HG03175 (cell line): Measurements from ENCODE around the gene LRRC56.
"Not testable (repeated sequence)": the region's sequence is repeated elsewhere in the genome, so short reads cannot be mapped to it uniquely, and the experiment has no call there.

Experiments
- ATAC-seq: cut with Tn5 transposase; IDR thresholded peaks from one replicate; pipeline ENCODE4 v1.9.1; 2021; ENCODE audit warnings: mild to moderate bottlenecking, moderate library complexity; ENCODE audit not compliant: unreplicated experiment

Gene LRRC56

DNA sequence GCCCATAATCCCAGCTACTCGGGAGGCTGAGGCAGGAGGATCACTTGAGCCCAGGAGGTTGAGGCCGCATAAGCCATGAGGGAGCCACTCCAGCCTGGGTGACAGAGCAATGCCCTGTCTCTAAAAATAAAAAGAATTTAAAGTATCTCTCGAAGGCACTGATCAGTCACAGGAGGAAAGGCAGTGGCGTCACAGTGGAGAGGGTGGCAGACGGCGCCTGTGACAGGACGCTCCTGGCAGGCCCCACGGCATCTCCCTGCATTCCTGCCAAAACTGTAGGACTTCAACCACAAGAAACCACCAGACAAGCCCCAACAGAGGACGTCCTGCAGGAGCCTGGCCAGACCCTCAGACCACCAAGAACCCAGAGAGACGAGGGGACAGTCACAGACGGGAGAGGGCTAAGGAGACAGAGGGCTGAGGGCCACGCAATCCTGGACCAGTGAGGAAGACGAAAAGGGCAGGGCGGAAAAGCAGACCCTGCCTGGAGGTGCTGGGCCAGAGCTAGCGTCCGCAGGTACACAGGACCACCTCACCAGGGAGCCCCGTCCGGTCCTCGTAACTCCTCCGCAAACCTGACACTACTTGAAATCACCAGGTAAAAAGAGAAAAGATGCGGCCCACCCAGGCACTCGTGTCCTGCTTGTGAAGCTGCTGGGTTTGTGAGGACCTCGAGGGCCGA, 36.2 kb upstream of the LRRC56 start:
- no peak for ATAC-seq

DNA sequence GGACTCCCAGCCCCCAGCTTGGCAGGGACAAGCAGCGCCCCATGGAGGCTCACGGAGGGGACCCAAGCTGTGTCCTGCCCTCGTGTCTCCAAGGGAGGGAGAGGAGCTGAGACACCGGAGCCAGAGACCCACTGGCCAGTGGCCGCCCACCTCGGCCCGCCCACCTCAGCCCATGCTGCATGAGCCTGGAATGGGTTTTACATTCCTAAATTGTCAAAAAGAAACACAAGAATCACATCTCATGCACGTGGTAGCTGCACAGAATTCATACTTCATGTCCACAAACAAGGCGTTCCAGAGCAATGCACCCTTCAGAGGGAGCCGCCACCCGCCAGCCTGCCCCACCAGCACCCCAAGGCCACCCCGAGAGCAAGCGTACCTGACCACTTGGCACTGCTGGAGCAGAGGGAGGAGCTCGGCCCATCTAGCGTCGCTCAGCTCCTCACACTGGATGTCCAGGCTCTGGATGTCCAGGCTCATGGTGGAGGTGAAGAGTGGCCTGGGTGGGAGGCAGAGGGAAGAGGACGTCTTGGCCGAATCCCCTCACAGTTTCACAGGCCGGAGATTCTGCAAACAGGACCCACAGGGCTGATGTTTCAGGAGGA, 35.5 kb upstream of the LRRC56 start:
- no peak for ATAC-seq

DNA sequence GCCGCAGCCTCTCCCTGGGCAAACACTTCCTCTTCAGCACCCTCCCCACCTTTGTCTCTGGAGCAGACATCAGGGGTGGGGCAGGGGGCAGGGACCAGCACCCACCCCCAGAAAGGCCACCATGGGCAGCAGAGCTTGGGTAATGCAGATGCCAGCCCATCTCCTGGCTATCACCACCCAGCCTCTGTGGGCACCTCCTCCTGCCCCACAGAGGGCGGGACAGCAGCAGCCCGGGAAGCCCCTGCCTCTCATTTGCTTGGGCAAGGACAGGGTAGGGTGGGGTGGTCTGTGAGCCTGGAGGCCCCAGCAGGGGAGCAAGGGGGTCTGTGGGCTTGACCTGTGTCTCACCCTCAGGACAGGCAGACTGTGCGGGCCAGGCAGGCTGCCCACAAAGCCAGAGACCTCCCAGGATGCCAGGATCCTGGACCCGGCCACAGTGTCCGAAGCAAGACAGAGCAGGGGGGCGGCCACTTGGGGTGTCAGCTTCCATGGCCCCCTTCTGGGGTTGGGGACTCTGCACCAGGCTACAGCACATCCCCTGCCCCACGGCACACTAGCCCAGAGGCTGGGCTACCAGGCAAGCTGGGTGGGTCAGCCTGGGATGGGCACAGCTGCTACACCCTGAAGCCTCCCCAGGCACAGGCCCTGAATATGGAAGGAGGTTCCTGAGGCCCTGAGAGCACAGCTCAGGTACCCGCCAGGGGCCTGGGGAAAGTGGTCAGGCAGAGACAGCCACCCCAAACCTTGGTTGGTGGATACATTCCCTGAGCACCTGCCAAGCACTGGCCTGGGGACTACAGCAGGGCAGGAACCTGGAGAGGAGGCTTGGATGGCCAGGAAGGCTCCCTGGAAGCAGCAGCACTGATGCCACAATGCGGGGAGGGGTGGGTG, 34.8 kb upstream of the LRRC56 start:
- ATAC-seq: no peak

DNA sequence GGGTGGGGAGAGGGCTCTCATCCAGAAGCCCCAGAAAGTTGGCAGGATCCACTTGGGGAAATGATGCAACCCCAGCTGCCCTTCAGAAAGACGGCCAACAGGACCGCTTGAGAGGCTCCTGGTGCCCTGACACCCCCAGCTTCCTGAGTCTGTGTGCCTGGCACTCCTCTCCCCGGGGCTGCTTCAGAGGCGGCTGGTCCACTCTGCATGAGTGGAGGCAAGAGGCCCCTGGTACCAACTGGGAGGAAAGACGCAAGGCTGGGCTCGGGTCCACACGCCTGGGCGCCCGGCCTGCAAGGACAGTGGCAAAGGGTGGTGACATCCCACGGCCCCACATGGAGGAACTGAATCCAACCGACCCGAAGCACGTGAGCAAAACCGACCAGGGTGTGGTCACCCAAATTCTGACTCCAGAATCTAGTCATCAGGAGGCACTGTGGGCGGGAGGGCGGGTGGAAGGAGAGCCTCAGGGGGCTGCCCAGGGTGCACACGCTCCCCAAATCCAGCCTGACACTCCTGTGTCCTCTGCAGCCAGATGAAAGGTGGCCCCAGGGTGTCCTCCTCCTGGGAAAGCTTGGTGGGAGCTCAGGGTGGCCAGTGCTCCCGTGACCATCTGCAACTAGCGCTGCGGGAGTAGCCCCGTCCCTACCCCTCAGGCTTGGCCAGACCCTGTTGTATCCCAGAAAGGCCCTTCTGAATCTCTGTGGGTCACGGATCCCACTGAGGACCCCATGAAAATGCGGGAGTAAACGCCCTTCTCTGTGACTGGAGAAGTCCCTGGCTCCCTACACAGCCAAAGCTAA, 33.9 kb upstream of the LRRC56 start:
- no peak for ATAC-seq

DNA sequence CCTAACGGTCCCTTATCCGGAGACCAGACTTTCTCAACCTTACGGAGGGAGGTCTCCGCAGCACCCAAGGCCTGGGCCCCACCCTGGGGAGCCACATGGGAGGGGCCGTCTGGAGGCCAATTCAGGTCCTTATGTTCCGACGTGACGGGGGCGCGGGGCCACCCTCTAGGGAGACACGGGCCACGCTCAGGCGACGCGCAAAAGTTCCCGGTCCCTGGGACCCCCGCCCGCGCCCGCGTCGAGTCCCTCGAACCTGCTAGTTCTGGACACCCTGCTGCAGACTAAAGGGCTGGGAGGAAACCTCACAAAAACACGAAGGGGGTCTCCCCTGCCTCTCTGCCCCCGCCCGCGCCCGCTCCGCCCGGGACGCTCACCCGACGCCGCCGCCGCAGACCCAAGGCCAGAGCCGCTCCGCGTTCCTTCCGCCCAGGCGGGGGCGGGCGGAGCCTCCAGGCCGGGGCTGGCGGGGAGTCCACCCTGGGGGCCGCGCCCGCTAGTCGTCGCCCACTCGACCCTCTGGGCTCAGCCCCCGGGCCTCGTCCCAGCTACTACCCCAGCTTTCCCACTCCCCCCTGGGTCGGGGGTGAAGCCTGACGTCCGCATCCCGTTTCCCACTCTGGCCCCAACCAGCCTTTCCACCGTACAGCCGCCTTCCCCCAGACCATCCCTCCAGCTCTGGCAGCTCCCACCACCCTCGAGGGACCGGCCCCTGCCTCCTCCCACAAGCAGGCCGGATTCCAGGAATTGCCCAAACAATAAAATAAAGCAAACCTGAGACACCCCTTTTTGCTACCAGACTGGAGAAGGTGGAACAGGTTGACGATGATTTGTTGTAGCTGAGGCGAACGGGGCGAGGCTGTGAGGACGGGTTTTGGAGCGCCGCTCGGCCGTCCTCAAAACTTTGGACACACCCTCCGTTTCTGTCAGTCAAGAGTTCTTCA, 33.0 kb upstream of the LRRC56 start:
- no peak for ATAC-seq

DNA sequence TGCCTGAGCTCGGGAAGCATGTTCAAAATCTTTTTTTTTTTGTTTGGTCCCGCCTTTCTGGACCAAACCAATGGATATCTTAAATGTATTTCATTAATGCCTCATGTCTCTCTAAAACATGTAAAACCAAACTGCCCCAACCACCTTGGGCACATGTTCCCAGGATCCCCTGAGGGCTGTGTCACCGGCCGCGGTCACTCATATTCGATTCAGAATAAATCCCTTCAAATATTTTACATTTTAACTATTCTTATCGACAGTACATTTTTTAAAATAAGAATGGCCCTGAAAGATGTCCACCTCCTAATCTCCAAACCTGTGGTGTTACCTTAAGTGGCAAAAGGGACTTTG, 32.4 kb upstream of the LRRC56 start:
- no peak for ATAC-seq

DNA sequence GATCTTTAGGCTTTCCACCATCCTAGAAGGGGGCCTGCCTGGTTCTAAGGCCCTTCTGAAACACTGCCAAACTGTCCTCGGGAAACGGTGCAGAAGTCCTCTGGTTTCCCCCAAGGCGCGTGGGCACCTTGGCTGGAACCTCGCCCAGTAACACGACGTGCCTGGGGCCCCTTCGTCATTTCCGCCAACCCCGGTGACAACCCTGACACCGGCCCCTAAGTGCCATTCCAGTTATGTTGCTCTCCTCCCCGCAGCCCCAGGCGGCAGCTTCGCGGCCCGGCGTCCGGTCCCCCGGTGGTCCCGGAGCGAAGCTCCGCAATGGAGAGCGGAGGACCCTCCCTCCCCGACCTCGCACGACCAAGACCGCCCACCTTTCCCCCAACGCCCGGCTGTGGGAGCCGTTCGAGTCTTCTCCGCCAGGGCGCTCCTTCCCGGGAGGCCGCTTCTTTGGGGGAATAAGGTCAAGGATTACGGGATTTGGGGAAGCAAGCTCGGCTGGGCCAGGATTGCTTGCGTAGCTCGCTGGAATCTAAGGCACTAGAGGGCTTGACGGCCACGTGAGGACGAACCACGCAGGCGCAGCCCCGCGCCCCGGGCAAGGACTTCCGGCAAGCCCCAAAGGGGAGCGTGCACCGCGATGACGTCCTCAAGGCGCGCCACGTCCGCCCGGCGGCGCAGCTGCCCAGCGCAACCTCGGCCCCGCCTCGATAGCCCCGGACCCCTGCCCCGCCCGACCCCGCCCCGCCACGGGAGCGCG, 30.9 kb upstream of the LRRC56 start:
- peak; percentile 72 for ATAC-seq

DNA sequence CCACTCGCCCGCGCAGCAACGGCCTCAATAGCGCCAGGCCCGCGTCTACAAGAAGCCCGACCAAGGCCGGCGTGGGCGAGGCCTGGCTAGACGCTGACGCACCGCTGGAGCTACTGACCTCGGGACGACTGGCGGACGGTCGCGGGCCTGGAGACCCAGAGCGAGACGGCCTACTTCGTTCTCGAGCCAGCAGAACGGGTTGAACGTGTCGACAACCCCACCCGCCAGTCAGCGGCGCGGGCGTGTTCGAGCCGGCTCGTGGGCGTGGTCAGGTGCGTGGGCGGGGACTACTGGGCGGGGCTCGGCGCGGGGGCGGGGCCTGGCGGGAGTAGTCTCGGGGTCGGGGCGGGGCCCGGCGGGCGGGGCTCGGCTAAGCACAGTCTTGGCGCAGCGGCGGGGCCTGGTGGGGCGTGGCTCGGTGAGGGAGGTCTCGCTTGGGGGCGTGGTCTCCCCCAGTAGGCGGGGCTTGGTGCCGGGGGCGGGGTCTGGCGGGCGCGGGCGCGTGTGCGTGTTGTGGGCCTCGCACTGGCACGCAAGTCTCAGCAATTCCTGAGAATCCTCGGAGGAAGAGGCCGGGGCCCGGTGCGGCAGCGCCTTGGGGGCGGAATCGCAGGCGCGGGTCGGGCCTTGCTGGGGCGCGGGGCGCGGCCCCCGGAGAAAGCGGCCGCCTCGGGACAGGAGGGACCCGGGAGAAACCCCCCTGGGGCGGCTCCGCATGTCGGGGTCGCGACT, 30.2 kb upstream of the LRRC56 start, which contains the start of gene RNH1:
Gene RNH1, minus strand, starts transcription at position 248 of the 732 bp plus-strand sequence. CDS start 5,080 bp downstream, outside the sequence.
- ATAC-seq: peak; percentile 53

DNA sequence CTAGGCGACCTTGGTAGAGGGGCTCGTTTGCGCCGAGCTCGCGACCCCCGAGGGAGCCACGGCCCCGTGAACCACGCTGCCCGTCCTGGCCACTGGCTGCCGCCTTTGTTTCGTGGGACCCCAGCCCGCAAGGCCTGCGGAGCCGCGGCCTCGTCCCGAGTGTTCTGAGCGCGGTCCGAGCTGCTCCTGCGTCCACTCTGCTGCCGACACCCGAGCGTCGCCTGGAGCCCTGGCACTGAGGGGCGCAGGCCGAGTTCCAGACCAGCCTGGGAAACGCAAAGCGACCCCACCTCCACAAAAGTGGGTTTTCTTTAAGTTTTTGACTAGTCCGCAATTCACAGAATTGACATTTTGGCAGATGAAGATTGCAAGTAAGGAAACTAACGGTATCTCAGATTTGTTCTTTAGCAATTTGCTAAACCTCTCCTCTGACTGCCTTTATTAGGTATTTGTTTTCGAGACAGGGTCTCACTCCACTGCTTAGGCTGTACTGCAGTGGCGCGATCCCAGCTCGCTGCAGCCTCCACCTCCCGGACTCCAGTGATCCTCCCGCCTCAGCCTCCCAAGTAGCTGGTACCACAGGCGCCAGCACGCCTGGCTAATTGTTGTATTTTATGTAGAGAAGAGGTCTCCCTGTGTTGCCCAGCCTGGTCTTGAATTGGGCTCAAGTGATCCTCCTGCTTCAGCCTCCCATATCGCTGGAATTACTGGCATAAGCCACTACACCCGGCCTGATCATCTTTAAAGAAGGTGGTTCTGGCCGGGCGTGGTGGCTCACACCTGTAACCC, 29.4 kb upstream of the LRRC56 start:
- ATAC-seq: no peak

DNA sequence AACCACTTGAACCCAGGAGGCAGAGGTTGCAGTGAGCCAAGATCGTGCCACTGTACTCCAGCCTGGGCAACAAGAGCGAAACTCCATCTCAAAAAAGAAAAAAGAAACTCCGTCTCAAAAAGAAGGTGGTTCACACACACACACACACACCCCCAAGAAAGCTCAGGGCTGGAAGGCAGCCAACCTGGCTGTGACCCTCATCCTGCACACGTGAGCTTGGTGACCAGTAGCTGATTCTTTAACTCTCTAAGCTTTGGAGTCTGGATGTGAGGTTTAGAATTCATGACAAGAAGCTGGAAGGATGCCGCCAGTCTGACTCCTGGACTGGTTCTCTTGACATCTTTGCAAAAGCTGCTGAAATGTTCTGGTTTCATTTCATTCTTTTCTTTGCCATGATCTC, 28.4 kb upstream of the LRRC56 start:
- ATAC-seq: no peak

DNA sequence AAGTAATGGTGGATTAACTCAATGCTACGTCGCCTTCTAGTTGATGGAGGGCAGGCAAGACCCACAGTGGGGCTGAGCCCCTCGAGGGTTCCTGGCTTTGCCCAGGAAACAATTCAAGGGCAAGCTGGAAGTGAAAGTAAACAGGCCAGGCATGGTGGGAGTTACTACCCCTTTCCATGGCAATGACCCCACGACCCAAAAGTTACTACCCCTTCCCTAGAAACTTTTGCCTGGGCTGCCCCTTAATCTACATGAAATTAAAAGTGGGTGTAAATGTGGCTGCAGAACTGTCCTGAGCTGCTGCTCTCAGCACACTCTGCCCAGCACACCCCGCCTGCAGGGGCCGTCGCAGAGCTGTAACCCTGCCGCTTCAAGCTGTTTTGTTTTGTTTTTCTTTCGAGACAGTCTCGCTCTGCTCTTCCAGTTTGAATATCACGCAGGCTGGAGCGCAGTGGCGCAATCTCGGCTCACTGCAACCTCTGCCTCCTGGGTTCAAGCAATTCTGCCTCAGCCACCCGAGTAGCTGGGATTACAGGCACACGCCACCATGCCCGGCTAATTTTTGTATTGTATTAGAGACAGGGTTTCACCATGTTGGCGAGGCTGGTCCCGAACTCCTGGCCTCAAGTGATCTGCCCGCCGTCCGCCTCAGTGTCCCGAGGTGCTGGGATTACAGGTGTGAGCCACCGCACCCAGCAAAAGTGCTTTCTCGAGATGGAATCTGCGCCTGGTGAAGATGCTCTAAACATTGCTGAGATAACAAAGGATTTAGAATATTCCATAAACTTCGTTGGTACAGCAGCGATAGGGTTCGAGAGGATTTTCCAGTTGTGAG, 24.3 kb upstream of the LRRC56 start:
- ATAC-seq: no peak

DNA sequence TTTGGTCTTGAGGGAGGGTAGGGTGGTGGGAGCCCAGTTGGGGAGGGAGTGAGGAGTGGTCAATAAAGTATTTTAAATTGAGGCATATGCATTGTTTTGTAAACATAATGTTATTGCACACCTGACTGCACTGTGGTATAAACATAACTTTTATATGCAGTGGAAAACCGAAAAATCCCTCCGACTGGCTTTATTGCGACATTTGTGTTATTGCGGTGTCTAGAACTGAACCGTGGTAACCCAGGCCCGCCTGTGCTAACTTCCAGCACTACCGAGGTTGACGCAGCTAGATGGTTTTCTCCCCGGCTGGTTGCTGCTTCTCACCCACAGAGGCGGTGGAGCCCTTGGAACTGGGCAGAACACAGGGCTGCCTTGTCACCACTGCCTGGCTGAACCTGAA, 22.7 kb upstream of the LRRC56 start:
- ATAC-seq: no peak

DNA sequence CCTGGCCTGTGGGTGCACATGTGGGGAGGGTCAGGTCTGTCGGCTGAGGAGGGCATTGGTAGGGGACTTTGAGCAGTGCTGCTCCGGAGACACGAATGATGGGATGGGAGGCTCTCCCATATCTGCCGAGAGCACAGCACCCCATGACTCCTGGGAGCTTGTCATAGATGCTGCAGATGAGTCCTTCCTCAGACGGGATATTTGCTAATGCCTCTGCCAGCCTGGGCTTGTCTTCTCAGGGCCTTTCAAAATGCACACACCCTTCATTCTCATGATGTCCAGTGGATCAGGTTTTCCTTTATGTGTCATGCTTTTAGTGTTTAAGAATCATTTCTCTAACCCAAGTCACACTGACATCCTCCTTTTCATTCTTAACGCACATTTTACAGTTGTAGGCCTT, 22.2 kb upstream of the LRRC56 start:
- no peak for ATAC-seq

DNA sequence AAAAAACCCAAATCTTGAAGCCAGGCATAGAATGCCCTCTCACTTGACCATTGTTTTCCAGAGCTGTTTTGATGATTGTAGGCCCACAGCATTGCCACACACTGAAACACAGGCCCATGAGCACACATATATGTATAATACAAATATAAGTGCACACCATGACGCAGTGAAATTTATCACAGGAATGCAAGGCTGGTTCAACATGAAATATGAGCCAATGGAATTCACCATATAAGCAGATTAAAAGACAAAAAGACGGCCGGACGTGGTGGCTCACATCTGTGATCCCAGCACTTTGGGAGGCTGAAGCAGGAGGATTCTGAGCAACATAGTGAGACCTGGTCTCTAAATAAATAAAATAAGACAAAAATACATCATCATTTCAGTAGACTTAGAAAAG, 20.9 kb upstream of the LRRC56 start:
- ATAC-seq: no peak

DNA sequence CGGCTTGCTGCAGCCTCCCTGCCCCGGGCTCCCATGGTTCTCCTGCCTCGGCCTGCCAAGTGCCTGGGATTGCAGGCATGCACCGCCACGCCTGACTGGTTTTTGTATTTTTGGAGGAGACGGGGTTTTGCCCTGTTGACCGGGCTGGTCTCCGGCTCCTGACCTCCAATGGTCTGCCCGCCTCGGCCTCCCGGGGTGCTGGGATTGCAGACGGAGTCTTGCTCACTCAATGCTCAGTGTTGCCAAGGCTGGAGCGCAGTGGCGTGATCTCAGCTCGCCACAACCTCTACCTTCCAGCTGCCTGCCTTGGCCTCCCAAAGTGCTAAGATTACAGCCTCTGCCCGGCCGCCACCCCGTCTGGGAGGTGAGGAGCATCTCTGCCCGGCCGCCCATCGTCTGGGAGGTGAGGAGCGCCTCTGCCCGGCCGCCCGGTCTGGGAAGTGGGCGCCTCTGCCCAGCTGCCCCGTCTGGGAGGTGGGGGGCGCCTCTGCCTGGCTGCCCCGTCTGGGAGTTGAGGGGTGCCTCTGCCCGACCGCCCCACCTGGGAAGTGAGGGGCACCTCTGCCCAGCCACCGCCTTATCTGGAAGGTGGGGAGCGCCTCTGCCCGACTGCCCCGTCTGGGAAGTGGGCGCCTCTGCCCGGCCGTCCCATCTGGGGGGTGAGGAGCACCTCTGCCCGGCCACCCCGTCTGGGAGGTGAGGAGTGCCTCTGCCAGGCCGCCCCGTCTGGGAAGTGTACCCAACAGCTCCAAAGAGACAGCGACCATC, 20.2 kb upstream of the LRRC56 start:
- not testable (repeated sequence) for ATAC-seq
